ENCODE measurements around the gene OR1M1. TPM values are rescaled to one million over a fixed set of nuclear protein-coding genes. Genes with fewer than 3 reads are reported as not detected.

Gene OR1M1
- total and polyA plus RNA-seq, 10 of the 15 experiments (the other 5 are each of a cell fraction or from before 2014, with no cell fraction given), result not detected

- intact Hi-C loops (cut with micrococcal nuclease; ENCODE audit: unreplicated experiment), result no loop called here
- H3K79me2 ChIP-seq (ENCODE audit: control insufficient read depth, insufficient read depth, low read length), result no peaks in the 10 kb centered on the region
- BruUV-seq (replicated peaks), result no TSS peak
- H3K27ac ChIP-seq (ENCODE audit: control insufficient read depth, insufficient read depth), result no peak overlapping the region
- no peak overlapping the region for H3K4me3 ChIP-seq
- CTCF ChIA-PET, result no interaction called here
- H3K4me1 ChIP-seq (ENCODE audit: control insufficient read depth, insufficient read depth, low read length), result no peaks in the 10 kb centered on the region
- POLR2A ChIA-PET, result no interaction called here
- no peak overlapping the region for H2AFZ ChIP-seq (ENCODE audit: control insufficient read depth, low read depth, low read length)
- RAD21 ChIA-PET (ENCODE audit: unreplicated experiment), result no interaction called here
- SMC1A ChIA-PET (ENCODE audit: uncharacterized antibody, unreplicated experiment), result no interaction called here
- FAIRE-seq, result no peak
- in situ Hi-C loops (cut with MboI), result no loop called here
- WGBS (ENCODE audit: insufficient coverage, insufficient replicate concordance, low lambda C conversion rate, missing lambda C conversion rate), result 34% methylated on average over 17 of the region's 17 CpGs
- H3K9ac ChIP-seq (ENCODE audit: control insufficient read depth, insufficient read depth, low read length), result no peak overlapping the region
- no peaks in the 10 kb centered on the region; the same call in 2 of the 3 replicates for H3K9me3 ChIP-seq (replicated peaks; ENCODE audit: control insufficient read depth, insufficient read depth, low read length)
- no peaks in the 10 kb centered on the region for H4K20me1 ChIP-seq (ENCODE audit: control insufficient read depth, insufficient read depth)
- no peaks in the 10 kb centered on the region for H3K27me3 ChIP-seq (replicated peaks in 1 of 2; ENCODE audit: control insufficient read depth in 2 of 2, insufficient read depth in 2 of 2, low read length in 1 of 2)
- no peak for DNase-seq (ENCODE audit: low read depth, low spot score)
- no peak for ATAC-seq
- no peak for TF ChIP-seq CEBPZ (IDR thresholded peaks at IDR 0.05; ENCODE audit: low read depth, low read length)
- no peak for TF ChIP-seq CUX1 (IDR thresholded peaks at IDR 0.05; ENCODE audit: insufficient replicate concordance, low read depth, low read length)
- no peak for TF ChIP-seq ZZZ3 (IDR thresholded peaks at IDR 0.05; ENCODE audit: control insufficient read depth, insufficient read length, low read depth)
- no peaks in the 10 kb centered on the region for H3K36me3 ChIP-seq (ENCODE audit: control insufficient read depth in 2 of 2, insufficient read depth in 2 of 2, low read length in 1 of 2)
- H3K4me2 ChIP-seq (ENCODE audit: control insufficient read depth, insufficient read depth), result no peak overlapping the region
These were observed 26.1 kb upstream of the OR1M1 start for GRCh38 chr19:9060564-9061340.

Measured in GM12878 (cell line).